NT2/D1 (cell line): ENCODE measurements around the gene SMCO4.

Source experiments
- SUZ12 ChIP-seq: IDR thresholded peaks from 2 replicates; pipeline ENCODE4 v1.6.1; 2011; ENCODE audit not compliant: insufficient read length, insufficient read depth; ENCODE audit errors: extremely low read depth
- YY1 ChIP-seq: IDR thresholded peaks from 2 replicates; pipeline ENCODE4 v1.6.1; 2011; ENCODE audit not compliant: insufficient read length, insufficient read depth
- ZNF274 ChIP-seq: IDR thresholded peaks from 2 replicates; pipeline ENCODE4 v1.6.1; 2011; ENCODE audit warnings: mild to moderate bottlenecking, low read depth, low read length

GRCh38 chr11:93444617-93445073 is 98.5 kb downstream of the SMCO4 start:
- TF ChIP-seq SUZ12 = no peak
- no peak for TF ChIP-seq YY1
- TF ChIP-seq ZNF274 = no peak
